ENCODE results near the gene GASK1A. TPM values are rescaled to one million over a fixed set of nuclear protein-coding genes. Genes with fewer than 3 reads are reported as not detected.

GASK1A gene
- 7.9 and 11.5 TPM in 2 replicates for total RNA-seq (2021; fragmentation: NEBNext Ultra II Directional; extraction: Animal tissue kit (Norgen Biotek cat#: 25700))
- polyA plus RNA-seq (2011; rRNA removed), result 4.7 and 5.2 TPM in 2 replicates
- polyA plus RNA-seq (2011; cell fraction: cytosol; rRNA removed), result 5.5 TPM
- polyA plus RNA-seq (2011; cell fraction: nucleus; rRNA removed), result 10.7 TPM
- 4.6 to 6.0 TPM (median 5.6 TPM) in 4 replicates for polyA plus RNA-seq (2012, experiment 1 of 2)
- polyA plus RNA-seq (2012, experiment 2 of 2), result 3.2 TPM
- polyA plus RNA-seq (2013, experiment 1 of 2), result 2.5 TPM
- polyA plus RNA-seq (2013, experiment 2 of 2), result 2.8 TPM
- polyA minus RNA-seq (2011; rRNA and poly(A)+ RNA removed), result 10.1 and 14.7 TPM in 2 replicates
- 9.5 TPM for polyA minus RNA-seq (2011; cell fraction: cytosol; rRNA and poly(A)+ RNA removed)
- polyA minus RNA-seq (2011; cell fraction: nucleus; rRNA and poly(A)+ RNA removed), result 25.7 TPM
- long read RNA-seq, experiment 1, partial matches to known transcripts, result 2 of 6 reads
- long read RNA-seq, experiment 1, other reads (novel, unspliced or antisense), result 2 of 6 reads
- long read RNA-seq, experiment 2, partial matches to known transcripts, result 0 of 1 reads
- long read RNA-seq, experiment 2, other reads (novel, unspliced or antisense), result 1 of 1 reads

GRCh38 chr3:42979044-42979972 is at the start of gene GASK1A:
GASK1A (plus strand) TSS chr3:42979311; CDS start chr3:42979643, 332 bp downstream.
- no peak for FAIRE-seq
- H4K20me1 ChIP-seq (replicated peaks in 1 of 2; ENCODE audit: control insufficient read depth in 1 of 2, insufficient read depth in 2 of 2, low read length in 2 of 2), result no peaks in the 10 kb centered on the region
- no peak within 1 kb of the TSS for H2BK20ac ChIP-seq (ENCODE audit: low read length)
- peak within 1 kb of the TSS in 3 of 4 experiments; percentile 45 to 46 (median 46); a peak in 5 of 7 replicates for H3K9ac ChIP-seq (replicated peaks in 1 of 4; ENCODE audit: extremely low read depth in 1 of 4, low read depth in 3 of 4, low read length in 3 of 4)
- H3K27ac ChIP-seq (ENCODE audit: low read depth, low read length), result no peak within 1 kb of the TSS
- DNase-seq (ENCODE audit: low read depth in 1 of 2, low spot score in 2 of 2), result peak in 1 of 2 experiments; percentile 87
- H2BK5ac ChIP-seq (ENCODE audit: low read depth, low read length), result peak within 1 kb of the TSS; percentile 55; the same call in 1 of the 2 replicates
- peak within 1 kb of the TSS; percentile 70 to 94 for H3K4me2 ChIP-seq (ENCODE audit: insufficient read depth in 1 of 2, low read depth in 2 of 2, low read length in 2 of 2)
- ChIA-PET CTCF (ENCODE audit: partially characterized antibody) (interaction anchor here (0.6 to 10.1 kb wide), 11 partner anchors 10 to 236 kb away, joined by 3 to 51 read pairs (median 4); no protein-coding TSS in a partner anchor), POLR2A (ENCODE audit: partially characterized antibody) (interaction anchor here (0.7 to 1.7 kb wide), 8 partner anchors 9 to 675 kb away, joined by 3 to 7 read pairs (median 3); no protein-coding TSS in a partner anchor)
- H3K4me1 ChIP-seq (replicated peaks in 1 of 4; ENCODE audit: control insufficient read depth in 3 of 4, insufficient read depth in 4 of 4, low read length in 3 of 4), result peaks cover 5 to 31% (median 14%) of the 10 kb centered on the region in 4 experiments
- 2% methylated on average over 63 of the region's 80 CpGs; no CpG with 5 or more reads in 1 of the 2 experiments for WGBS, 2 experiments (ENCODE audit: extremely low coverage in 1 of 2, insufficient coverage in 1 of 2, insufficient read length in 1 of 2, insufficient replicate concordance in 2 of 2, low coverage in 1 of 2, low lambda C conversion rate in 2 of 2, missing lambda C conversion rate in 1 of 2)
- H3K79me2 ChIP-seq (ENCODE audit: control insufficient read depth in 1 of 2, insufficient read depth in 2 of 2, low read length in 2 of 2), result no peaks in the 10 kb centered on the region; a peak in 1 of 4 replicates
- peak within 1 kb of the TSS; percentile 95 for H4K91ac ChIP-seq (replicated peaks; ENCODE audit: insufficient read length, low read length)
- H3K23me2 ChIP-seq (ENCODE audit: low read depth, low read length), result peaks cover 4% of the 10 kb centered on the region; the same call in 1 of the 2 replicates
- peak within 1 kb of the TSS; percentile 46 for H3K56ac ChIP-seq (replicated peaks; ENCODE audit: insufficient read length, low read depth, low read length)
- H2AFZ ChIP-seq (ENCODE audit: low read length), result peak within 1 kb of the TSS; percentile 88
- peaks cover 8 to 17% of the 10 kb centered on the region in 2 experiments for H3K9me3 ChIP-seq (ENCODE audit: insufficient read depth in 2 of 2, low read depth in 1 of 2, low read length in 1 of 2)
- no peak within 1 kb of the TSS for H2AK5ac ChIP-seq (ENCODE audit: low read depth, low read length)
- H3K79me1 ChIP-seq (ENCODE audit: low read depth, low read length), result no peaks in the 10 kb centered on the region
- H3K18ac ChIP-seq (ENCODE audit: extremely low read depth, low read length), result peak within 1 kb of the TSS; percentile 95
- peak within 1 kb of the TSS; percentile 68 to 81 (median 76) for H3K4me3 ChIP-seq (ENCODE audit: extremely low read depth in 1 of 4, insufficient read depth in 2 of 4, low read depth in 3 of 4, low read length in 4 of 4)
- no peak within 1 kb of the TSS for H3K23ac ChIP-seq (ENCODE audit: insufficient read length)
- peak within 1 kb of the TSS; percentile 55 for H4K5ac ChIP-seq (ENCODE audit: insufficient read length, low read depth, low read length)
- no peak within 1 kb of the TSS for H3K4ac ChIP-seq (replicated peaks; ENCODE audit: insufficient read length, low read depth, low read length)
- no peak within 1 kb of the TSS for H3K14ac ChIP-seq (ENCODE audit: insufficient read length)
- H2BK15ac ChIP-seq (ENCODE audit: low read length), result peak within 1 kb of the TSS; percentile 98
- H4K8ac ChIP-seq (ENCODE audit: extremely low read depth, insufficient read depth, low read length), result no peak within 1 kb of the TSS; the same call in 1 of the 2 replicates
- H3K27me3 ChIP-seq (replicated peaks in 1 of 4; ENCODE audit: control insufficient read depth in 3 of 4, extremely low read depth in 1 of 4, insufficient read depth in 3 of 4, low read length in 3 of 4), result peaks cover 0 to 15% (median 12%) of the 10 kb centered on the region in 4 experiments; a peak in 6 of 7 replicates
- H2BK120ac ChIP-seq (replicated peaks; ENCODE audit: low read depth, low read length), result no peak within 1 kb of the TSS
- peak within 1 kb of the TSS; percentile 68; the same call in 1 of the 2 replicates for H2BK12ac ChIP-seq (ENCODE audit: low read depth, low read length)
- no peaks in the 10 kb centered on the region for H3K36me3 ChIP-seq (ENCODE audit: control insufficient read depth in 2 of 4, insufficient read depth in 4 of 4, low read length in 3 of 4)
- peak in 1 of 3 experiments; percentile 7; a peak in 1 of 4 replicates for TF ChIP-seq CTCF (IDR thresholded peaks at IDR 0.05; ENCODE audit: control extremely low read depth in 1 of 3, insufficient read depth in 1 of 3, low read depth in 1 of 3, low read length in 3 of 3)
- no peak for TF ChIP-seq POU5F1 (IDR thresholded peaks at IDR 0.05; ENCODE audit: low read depth, low read length)
- no peak for TF ChIP-seq SP2 (IDR thresholded peaks at IDR 0.05; ENCODE audit: low read length)
- 0 out of 4 replicates have a peak, but pooled peaks of 1 of the 2 experiments have one; percentile 10 for TF ChIP-seq HDAC2 (IDR thresholded peaks at IDR 0.05; ENCODE audit: borderline replicate concordance in 1 of 2, low read depth in 2 of 2, low read length in 2 of 2)
